GM20000 (cell line): Measurements from ENCODE around the gene NFKBIL1.
A peak's percentile ranks its signal among the peaks of the same experiment; 100 is the strongest.

Source experiments
- DNase-seq: peaks from one replicate; pipeline ENCODE4 v3.0.0; 2012; ENCODE audit warnings: low spot score
- CTCF ChIP-seq: IDR thresholded peaks from 2 replicates; pipeline ENCODE4 v1.5.1; 2012; ENCODE audit warnings: mild to moderate bottlenecking, control low read depth; ENCODE audit errors: extremely low read depth, missing control alignments

NFKBIL1 gene

GRCh38 chr6:31546339-31546957 lies 960 bp upstream of the NFKBIL1 start, which contains the start of gene ATP6V1G2:
Gene ATP6V1G2 (minus strand): TSS chr6:31546608. CDS start chr6:31546559, 49 bp downstream.
- DNase-seq, result peak; percentile 72
- peak; percentile 98 for TF ChIP-seq CTCF

DNA sequence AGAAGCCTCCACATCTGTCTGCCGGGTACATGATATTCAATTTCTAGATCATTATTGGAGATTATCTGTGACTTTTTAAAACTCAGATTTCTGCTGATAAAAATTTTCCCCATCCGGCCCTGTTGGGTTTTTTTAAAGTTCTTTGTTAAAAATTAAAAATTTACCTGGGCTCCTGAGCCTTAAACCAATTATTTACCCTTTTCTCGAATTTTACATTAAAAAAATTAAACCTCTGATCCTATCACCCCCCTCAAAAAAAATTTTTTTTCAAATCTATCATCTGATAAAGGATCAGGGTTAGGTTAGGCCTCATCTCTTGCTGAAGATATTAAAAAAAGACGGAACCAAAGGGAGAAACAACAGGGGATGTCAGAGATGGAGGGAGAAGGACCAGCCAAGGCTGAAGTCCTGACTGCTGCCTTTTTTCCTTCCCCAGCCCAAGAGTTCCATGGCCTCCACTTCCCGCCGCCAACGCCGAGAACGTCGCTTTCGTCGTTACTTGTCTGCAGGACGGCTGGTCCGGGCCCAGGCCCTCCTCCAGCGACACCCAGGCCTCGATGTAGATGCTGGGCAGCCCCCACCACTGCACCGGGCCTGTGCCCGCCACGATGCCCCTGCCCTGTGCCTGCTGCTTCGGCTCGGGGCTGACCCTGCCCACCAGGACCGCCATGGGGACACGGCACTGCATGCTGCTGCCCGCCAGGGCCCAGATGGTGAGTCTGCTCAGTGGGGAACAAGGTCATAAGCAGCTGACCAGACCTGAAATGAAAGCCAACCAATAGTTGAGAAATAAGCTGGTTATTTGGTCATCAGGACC lies 527 bp downstream of the NFKBIL1 start:
- no peak for TF ChIP-seq CTCF
- DNase-seq, result no peak

GRCh38 chr6:31548544-31548873 lies 1.1 kb downstream of the NFKBIL1 start:
- no peak for DNase-seq
- TF ChIP-seq CTCF, result no peak

DNA sequence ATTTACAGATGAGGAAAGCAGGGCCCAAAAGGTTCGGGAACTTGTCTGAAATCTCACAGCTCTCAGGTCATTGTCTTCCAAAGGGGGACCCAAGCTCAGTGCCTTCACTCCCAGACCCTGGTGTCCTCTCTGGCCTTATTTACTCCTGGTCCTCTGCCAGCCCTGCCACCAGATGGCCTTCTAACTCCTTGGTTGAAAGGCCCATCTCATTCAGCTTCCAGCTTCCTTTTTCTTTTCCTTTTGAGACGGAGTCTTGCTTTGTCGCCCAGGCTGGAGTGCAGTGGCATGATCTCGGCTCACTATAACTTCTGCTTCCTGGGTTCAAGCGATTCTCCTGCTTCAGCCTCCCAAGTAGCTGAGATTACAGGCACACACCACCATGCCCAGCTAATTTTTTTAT lies 4.0 kb downstream of the NFKBIL1 start:
- peak; percentile 88 for TF ChIP-seq CTCF
- DNase-seq, result peak; percentile 71

DNA sequence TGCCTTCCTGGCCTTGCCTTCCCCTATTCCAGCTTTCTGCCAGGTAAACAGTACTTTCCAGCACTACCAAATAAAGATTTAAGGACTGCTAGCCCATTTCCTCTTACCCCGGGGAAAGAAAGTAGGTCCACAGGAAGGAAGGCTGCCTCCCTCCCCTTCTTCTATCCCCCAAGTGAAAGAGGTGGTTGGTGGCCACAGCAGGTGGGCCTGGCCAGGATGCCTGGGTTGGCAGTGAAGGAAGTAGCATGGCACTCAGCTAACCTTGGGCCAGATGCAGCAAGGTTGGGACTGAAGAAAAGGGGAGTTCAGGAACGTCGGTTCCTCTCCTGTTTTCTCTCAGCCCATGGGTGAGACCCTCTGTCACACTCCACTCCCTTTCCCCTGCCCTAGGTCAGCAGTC lies 8.9 kb downstream of the NFKBIL1 start:
- DNase-seq, result no peak
- TF ChIP-seq CTCF, result no peak

DNA sequence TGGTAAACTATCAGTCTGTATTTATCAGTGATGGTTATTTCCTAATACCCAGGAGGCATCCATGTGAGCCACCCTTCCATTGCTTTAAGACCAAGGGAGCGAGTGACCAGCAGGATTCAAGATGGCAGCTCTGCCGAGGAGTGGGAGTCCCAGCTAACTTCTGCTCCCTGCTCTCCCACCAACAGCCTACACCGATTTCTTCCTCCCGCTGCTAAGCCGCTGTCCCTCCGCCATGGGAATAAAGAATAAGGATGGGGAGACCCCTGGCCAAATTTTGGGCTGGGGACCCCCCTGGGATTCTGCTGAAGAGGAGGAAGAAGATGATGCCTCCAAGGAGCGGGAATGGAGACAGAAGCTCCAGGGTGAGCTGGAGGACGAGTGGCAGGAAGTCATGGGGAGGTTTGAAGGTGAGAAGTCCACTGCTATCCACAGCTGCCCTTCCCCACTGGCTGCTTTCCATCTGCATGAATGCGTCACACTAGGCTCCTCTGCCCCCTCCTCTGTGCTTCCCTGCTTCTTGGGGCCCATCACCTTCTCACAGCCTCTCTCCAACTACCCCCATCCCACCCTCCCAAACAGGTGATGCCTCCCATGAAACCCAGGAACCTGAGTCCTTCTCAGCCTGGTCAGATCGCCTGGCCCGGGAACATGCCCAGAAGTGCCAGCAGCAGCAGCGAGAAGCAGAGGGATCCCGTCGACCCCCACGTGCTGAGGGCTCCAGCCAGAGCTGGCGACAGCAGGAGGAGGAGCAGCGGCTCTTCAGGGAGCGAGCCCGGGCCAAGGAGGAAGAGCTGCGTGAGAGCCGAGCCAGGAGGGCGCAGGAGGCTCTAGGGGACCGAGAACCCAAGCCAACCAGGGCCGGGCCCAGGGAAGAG lies 10.3 kb downstream of the NFKBIL1 start:
- TF ChIP-seq CTCF, result no peak
- DNase-seq, result no peak

DNA sequence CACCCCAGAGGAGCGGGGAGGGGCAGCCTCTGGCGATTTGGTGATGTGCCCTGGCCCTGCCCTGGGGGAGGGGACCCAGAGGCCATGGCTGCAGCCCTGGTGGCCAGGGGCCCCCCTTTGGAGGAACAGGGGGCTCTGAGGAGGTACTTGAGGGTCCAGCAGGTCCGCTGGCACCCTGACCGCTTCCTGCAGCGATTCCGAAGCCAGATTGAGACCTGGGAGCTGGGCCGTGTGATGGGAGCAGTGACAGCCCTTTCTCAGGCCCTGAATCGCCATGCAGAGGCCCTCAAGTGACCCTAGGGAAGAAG lies 10.9 kb downstream of the NFKBIL1 start:
- no peak for DNase-seq
- no peak for TF ChIP-seq CTCF
